ENCODE results near the gene EFHD1. TPM values are rescaled to one million over a fixed set of nuclear protein-coding genes. Genes with fewer than 3 reads are reported as not detected.

The EFHD1 gene
- total RNA-seq, 3 donors from 2014 or later = 0.16 to 0.69 (median 0.35) TPM

- no peak for DNase-seq
- Mint-ChIP-seq H3K4me3 (no peak overlapping the region), H3K4me1 (ENCODE audit: low read depth) (no peaks in the 10 kb centered on the region), H3K9me3 (no peaks in the 10 kb centered on the region), H3K36me3 (ENCODE audit: insufficient read depth) (no peaks in the 10 kb centered on the region), H3K27me3 (ENCODE audit: low read depth) (no peaks in the 10 kb centered on the region)
- ATAC-seq = no peak
These were observed 20.0 kb downstream of the EFHD1 start for GRCh38 chr2:232653441-232653840.

GRCh38 chr2:232655392-232655791 is 22.0 kb downstream of the EFHD1 start:
- no peaks in the 10 kb centered on the region for H3K4me1 Mint-ChIP-seq (ENCODE audit: low read depth)
- no peaks in the 10 kb centered on the region for H3K27me3 Mint-ChIP-seq (ENCODE audit: low read depth)
- no peak for DNase-seq
- H3K4me3 Mint-ChIP-seq = no peak overlapping the region
- H3K36me3 Mint-ChIP-seq (ENCODE audit: insufficient read depth) = no peaks in the 10 kb centered on the region
- ATAC-seq = no peak
- no peaks in the 10 kb centered on the region for H3K9me3 Mint-ChIP-seq

- Mint-ChIP-seq H3K27me3 (ENCODE audit: low read depth) (no peaks in the 10 kb centered on the region), H3K4me1 (ENCODE audit: low read depth) (no peaks in the 10 kb centered on the region), H3K36me3 (ENCODE audit: insufficient read depth) (no peaks in the 10 kb centered on the region), H3K4me3 (no peak overlapping the region), H3K9me3 (no peaks in the 10 kb centered on the region)
- ATAC-seq (no peak), DNase-seq (no peak)
These were observed 24.9 kb downstream of the EFHD1 start for GRCh38 chr2:232658217-232658785.

GRCh38 chr2:232659359-232659758 is 26.0 kb downstream of the EFHD1 start:
- H3K4me3 Mint-ChIP-seq = no peak overlapping the region
- no peaks in the 10 kb centered on the region for H3K9me3 Mint-ChIP-seq
- no peaks in the 10 kb centered on the region for H3K27me3 Mint-ChIP-seq (ENCODE audit: low read depth)
- H3K36me3 Mint-ChIP-seq (ENCODE audit: insufficient read depth) = no peaks in the 10 kb centered on the region
- ATAC-seq = no peak
- DNase-seq = no peak
- no peaks in the 10 kb centered on the region for H3K4me1 Mint-ChIP-seq (ENCODE audit: low read depth)

GRCh38 chr2:232662486-232663260 is 29.3 kb downstream of the EFHD1 start:
- Mint-ChIP-seq H3K9me3 (no peaks in the 10 kb centered on the region), H3K4me1 (ENCODE audit: low read depth) (no peaks in the 10 kb centered on the region), H3K4me3 (no peak overlapping the region), H3K36me3 (ENCODE audit: insufficient read depth) (no peaks in the 10 kb centered on the region), H3K27me3 (ENCODE audit: low read depth) (no peaks in the 10 kb centered on the region)
- DNase-seq (no peak), ATAC-seq (no peak)

- Mint-ChIP-seq H3K4me1 (ENCODE audit: low read depth) (no peaks in the 10 kb centered on the region), H3K27me3 (ENCODE audit: low read depth) (peaks cover 6% of the 10 kb centered on the region), H3K36me3 (ENCODE audit: insufficient read depth) (no peaks in the 10 kb centered on the region), H3K4me3 (no peak overlapping the region), H3K9me3 (no peaks in the 10 kb centered on the region)
- ATAC-seq (no peak), DNase-seq (no peak)
These were observed 32.8 kb downstream of the EFHD1 start for GRCh38 chr2:232666051-232666805.

GRCh38 chr2:232667989-232668583 is 34.7 kb downstream of the EFHD1 start:
- Mint-ChIP-seq H3K36me3 (ENCODE audit: insufficient read depth) (no peaks in the 10 kb centered on the region), H3K4me3 (no peak overlapping the region), H3K9me3 (no peaks in the 10 kb centered on the region), H3K4me1 (ENCODE audit: low read depth) (no peaks in the 10 kb centered on the region), H3K27me3 (ENCODE audit: low read depth) (peaks cover 6% of the 10 kb centered on the region)
- ATAC-seq (no peak), DNase-seq (no peak)

GRCh38 chr2:232668805-232669444 is 35.5 kb downstream of the EFHD1 start:
- DNase-seq = no peak
- H3K4me1 Mint-ChIP-seq (ENCODE audit: low read depth) = no peaks in the 10 kb centered on the region
- ATAC-seq = no peak
- H3K27me3 Mint-ChIP-seq (ENCODE audit: low read depth) = peaks cover 6% of the 10 kb centered on the region
- no peak overlapping the region for H3K4me3 Mint-ChIP-seq
- no peaks in the 10 kb centered on the region for H3K9me3 Mint-ChIP-seq
- no peaks in the 10 kb centered on the region for H3K36me3 Mint-ChIP-seq (ENCODE audit: insufficient read depth)

GRCh38 chr2:232672588-232672987 is 39.2 kb downstream of the EFHD1 start:
- DNase-seq (no peak), ATAC-seq (no peak)
- Mint-ChIP-seq H3K36me3 (ENCODE audit: insufficient read depth) (no peaks in the 10 kb centered on the region), H3K9me3 (no peaks in the 10 kb centered on the region), H3K4me1 (ENCODE audit: low read depth) (no peaks in the 10 kb centered on the region), H3K4me3 (no peak overlapping the region), H3K27me3 (ENCODE audit: low read depth) (peaks cover 6% of the 10 kb centered on the region)

- Mint-ChIP-seq H3K27me3 (ENCODE audit: low read depth) (peaks cover 5% of the 10 kb centered on the region), H3K4me3 (no peak overlapping the region), H3K9me3 (no peaks in the 10 kb centered on the region), H3K4me1 (ENCODE audit: low read depth) (no peaks in the 10 kb centered on the region), H3K36me3 (ENCODE audit: insufficient read depth) (no peaks in the 10 kb centered on the region)
- DNase-seq (no peak), ATAC-seq (no peak)
These were observed 41.1 kb downstream of the EFHD1 start for GRCh38 chr2:232674491-232674890.

- ATAC-seq (no peak), DNase-seq (no peak)
- H3K9me3 Mint-ChIP-seq = no peaks in the 10 kb centered on the region
- H3K4me3 Mint-ChIP-seq = no peak overlapping the region
- no peaks in the 10 kb centered on the region for H3K4me1 Mint-ChIP-seq (ENCODE audit: low read depth)
- H3K27me3 Mint-ChIP-seq (ENCODE audit: low read depth) = no peaks in the 10 kb centered on the region
- H3K36me3 Mint-ChIP-seq (ENCODE audit: insufficient read depth) = no peaks in the 10 kb centered on the region
These were observed 42.0 kb downstream of the EFHD1 start for GRCh38 chr2:232675381-232675780.

GRCh38 chr2:232680006-232680405 is 46.6 kb downstream of the EFHD1 start:
- DNase-seq (no peak), ATAC-seq (no peak)
- Mint-ChIP-seq H3K9me3 (no peaks in the 10 kb centered on the region), H3K36me3 (ENCODE audit: insufficient read depth) (no peaks in the 10 kb centered on the region), H3K27me3 (ENCODE audit: low read depth) (peaks cover 4% of the 10 kb centered on the region), H3K4me1 (ENCODE audit: low read depth) (no peaks in the 10 kb centered on the region), H3K4me3 (no peak overlapping the region)

- Mint-ChIP-seq H3K4me3 (no peak overlapping the region), H3K4me1 (ENCODE audit: low read depth) (no peaks in the 10 kb centered on the region), H3K36me3 (ENCODE audit: insufficient read depth) (no peaks in the 10 kb centered on the region), H3K9me3 (no peaks in the 10 kb centered on the region), H3K27me3 (ENCODE audit: low read depth) (peaks cover 4% of the 10 kb centered on the region)
- ATAC-seq (no peak), DNase-seq (no peak)
These were observed 48.1 kb downstream of the EFHD1 start for GRCh38 chr2:232681527-232681926.

- DNase-seq = no peak
- no peaks in the 10 kb centered on the region for H3K9me3 Mint-ChIP-seq
- no peak overlapping the region for H3K4me3 Mint-ChIP-seq
- H3K27me3 Mint-ChIP-seq (ENCODE audit: low read depth) = peaks cover 4% of the 10 kb centered on the region
- no peak for ATAC-seq
- H3K36me3 Mint-ChIP-seq (ENCODE audit: insufficient read depth) = no peaks in the 10 kb centered on the region
- H3K4me1 Mint-ChIP-seq (ENCODE audit: low read depth) = no peaks in the 10 kb centered on the region
These were observed 50.0 kb downstream of the EFHD1 start for GRCh38 chr2:232683368-232683767.
